CD4-positive, alpha-beta T cell treated with Interleukin-21 for 1 hour (primary cell): ENCODE measurements around the gene COG8.

Source experiments
- DNase-seq: peaks from one replicate; pipeline ENCODE4 v3.0.0-alpha.2; 2020

Gene COG8

GRCh38 chr16:69344171-69344570, 4.8 kb upstream of the COG8 start:
- DNase-seq, result no peak

- DNase-seq, result no peak
Observed at GRCh38 chr16:69340095-69340644, 806 bp upstream of the COG8 start.

- DNase-seq, result no peak
Observed at GRCh38 chr16:69338557-69339288, 641 bp downstream of the COG8 start.

DNA sequence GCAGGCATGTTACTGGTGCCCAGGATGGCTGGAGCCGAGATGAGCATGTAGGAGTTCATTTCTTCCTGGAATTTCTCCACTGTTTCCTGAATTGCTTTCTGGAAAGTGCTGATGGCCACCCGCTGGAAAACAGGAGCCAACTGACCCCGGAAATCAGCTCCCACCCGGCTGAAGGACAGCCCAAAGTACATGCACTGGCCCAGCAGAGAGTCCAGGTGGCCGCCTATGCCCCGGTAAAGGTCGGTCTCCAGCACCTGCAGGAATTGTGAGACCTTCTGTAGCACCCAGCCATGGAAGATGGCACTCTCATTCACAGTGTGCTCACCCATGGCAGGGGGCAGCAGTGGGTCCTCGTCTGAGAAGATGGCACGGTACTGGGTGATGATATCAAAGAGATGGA, 4.7 kb downstream of the COG8 start:
- DNase-seq, result no peak

GRCh38 chr16:69330286-69331109, 8.9 kb downstream of the COG8 start, which contains the start of gene PDF:
Gene PDF (minus strand): TSS chr16:69330588. CDS start chr16:69330570, 18 bp downstream.
- peak; percentile 83 for DNase-seq

DNA sequence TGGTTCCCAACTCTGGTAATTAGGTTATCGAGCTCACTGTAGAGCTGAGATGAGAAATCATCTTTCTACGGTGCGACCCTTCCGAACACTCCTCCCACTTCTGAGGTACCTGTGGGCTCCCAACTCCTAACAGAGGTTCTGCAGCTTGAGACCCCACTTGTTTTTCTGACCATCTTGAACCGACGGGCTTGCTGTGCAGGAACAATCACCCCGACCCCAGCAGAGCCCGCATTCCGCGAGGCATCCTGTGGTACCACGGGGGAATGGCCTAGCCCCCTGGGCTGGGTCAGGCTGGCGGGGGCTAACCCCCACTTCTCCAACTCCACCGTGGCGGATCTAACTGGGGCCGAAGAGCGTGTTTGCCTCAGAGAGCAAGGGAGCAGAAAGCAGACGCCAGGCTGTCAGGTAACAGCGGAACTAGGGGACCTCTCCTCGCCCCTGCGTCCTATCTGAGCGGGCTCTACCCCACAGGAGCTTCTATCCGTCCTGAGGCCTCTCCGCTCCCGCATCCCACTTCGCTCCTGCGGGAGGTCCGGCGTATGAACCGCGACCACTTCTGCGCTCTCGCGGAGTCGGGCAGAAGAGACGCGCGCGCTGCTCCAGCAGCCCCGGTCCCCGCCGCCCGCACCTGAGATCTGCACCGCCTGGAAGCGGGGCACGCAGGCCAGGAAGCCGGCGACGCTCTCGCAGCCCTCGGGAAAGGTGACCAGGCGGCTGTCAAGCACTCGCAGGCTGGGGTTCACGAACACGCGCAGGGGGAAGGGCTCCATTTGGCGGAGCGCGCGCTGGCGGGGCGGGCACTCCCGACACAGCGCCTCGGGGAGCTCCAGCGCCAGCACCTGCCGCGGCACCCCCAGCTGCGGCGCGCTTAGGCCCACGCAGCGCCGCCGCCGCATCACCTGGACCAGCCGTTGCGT, 9.7 kb downstream of the COG8 start:
- no peak for DNase-seq

DNA sequence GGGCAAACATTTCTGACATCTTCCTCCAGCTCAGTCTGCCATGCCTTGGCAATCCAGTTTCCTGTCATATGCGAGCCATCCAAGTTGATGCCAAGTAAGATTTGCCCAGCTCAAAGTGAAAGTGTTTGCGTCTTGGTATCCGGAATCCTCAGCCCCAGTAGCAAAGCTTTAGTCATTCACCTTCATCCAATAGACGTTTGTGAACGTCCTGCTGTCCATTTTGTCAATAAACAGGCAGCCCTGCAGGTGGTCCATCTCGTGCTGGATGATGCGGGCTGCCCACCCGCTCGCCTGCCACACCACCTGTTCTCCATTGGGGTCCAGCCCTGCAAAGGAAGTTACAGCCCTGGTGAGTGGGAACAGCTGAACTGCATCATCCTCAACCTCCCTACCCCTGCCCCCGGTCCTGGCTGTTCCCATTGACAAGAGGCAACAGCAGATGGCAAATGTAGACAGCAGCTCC, 10.5 kb downstream of the COG8 start:
- no peak for DNase-seq

DNA sequence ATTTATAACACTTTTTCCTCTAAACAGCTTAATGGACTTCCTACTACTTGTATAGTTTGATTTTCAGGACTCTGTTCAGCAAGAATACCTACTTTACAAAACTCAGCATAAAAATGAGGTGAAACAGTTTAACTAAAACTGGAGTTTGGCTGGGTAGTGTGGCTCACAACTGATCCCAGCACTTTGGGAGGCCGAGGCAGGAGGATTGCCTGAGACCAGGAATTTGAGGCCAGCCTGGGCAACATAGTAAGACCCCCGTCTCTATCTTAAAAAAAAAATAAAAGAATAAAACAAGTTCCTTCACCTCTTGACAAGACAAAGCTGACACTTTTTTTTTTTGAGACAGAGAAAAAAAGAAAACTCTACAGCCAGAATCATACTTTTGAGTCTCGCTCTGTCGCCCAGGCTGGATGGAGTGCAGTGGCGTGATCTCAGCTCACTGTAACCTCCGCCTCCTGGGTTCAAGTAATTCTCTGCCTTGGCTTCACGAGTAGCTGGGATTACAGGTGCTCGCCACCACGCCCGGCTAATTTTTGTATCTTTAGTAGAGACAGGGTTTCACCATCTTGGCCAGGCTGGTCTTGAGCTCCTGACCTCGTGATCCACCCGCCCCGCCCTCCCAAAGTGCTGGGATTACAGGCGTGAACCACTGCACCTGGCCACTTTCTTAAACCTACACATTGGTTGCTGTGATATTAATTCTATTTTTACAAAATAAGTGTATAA, 11.6 kb downstream of the COG8 start:
- DNase-seq, result no peak

GRCh38 chr16:69326172-69326873, 13.0 kb downstream of the COG8 start:
- DNase-seq, result no peak

GRCh38 chr16:69325784-69326171, 13.6 kb downstream of the COG8 start:
- DNase-seq, result no peak

DNA sequence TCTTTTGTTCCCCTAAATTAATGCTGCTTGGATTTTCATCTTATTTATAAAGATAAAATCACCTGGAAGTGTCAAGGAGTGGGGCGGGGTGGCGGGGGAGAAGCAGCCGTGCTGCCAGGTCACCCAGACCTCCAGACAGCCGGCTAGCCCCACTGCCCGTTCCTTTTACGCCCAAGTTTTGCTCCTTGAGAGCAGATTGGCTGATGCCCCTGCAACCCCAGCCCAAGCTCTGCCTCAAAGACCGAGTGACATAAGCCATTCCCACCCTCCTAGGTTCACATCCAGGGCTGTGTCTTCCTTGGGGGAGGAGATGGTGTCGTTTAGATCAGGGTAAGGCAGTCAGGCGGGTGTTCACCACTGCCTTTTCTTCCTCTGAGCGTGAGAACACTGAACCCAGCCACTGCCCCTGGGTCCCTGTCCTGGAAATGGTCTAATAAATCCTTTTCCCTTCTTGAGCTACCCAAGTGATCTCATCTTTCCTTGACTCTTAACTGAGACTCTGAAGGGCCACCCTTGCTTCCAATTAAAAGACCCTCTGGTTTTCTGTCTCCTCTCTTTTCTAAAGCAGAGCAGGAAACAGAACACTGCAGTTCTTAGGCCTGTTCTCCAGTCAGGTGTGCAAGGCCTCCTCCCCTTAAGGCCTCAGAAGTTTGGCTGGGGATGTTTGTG, 14.6 kb downstream of the COG8 start:
- no peak for DNase-seq

DNA sequence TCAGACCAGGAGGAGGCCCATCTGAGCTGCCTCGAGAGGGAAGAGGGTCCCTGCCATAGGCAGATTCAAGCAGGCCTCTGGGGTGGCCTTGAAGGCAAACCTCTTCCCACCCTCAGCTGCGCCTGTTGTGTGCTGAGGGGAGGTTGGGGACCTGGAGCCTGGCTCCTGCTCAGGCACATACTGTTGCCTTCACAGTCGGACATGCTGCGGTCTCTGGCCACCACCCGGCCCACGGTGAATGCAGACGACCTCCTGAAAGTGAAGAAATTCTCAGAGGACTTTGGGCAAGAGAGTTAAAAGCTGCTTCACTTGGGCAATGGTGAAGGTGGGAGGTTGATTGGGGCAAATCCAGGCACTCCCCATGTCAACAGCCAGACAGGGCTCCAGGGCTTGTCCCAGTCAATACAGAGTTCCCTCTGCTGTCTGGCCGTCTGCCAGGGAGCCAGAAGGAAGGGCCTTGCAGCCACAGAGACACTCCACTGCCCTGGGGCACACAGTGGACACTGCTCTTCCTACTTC, 15.3 kb downstream of the COG8 start:
- no peak for DNase-seq

DNA sequence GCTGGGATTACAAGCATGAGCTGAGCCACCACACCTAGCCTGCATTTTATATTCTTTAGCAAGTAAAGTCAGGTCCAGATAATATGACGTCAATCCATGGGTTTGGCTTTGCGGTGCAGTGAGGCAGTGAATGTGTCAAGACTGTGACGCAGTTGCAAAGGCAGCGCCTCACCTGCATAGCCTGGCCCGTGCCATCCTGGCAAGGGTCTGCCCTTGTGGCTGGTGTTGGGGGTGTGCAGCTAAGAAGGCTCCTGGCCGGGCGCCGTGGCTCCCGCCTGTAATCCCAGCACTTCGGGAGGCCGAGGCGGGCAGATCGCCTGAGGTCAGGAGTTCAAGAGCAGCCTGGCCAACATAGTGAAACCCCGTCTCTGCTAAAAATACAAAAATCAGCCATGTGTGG, 15.9 kb downstream of the COG8 start:
- DNase-seq, result no peak

DNA sequence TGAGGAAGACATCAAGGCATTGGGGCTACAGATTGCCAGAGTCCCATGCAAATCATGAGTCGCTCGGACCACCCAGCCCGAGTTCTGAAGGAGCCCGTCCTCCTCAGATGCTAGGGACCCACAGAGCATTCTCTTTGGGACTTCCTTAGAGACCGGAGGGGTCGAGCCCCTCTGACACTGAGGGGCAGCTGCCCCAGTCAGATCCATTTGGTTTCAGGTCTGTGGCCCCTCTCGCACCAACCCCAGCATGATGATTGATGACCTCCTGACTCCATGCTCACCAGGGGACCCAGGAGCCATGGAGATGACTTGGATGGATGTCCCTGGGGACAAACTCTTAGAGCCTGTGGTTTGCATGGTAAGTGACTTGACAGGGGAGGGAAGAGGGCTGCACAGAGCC, 17.0 kb downstream of the COG8 start:
- DNase-seq, result no peak

DNA sequence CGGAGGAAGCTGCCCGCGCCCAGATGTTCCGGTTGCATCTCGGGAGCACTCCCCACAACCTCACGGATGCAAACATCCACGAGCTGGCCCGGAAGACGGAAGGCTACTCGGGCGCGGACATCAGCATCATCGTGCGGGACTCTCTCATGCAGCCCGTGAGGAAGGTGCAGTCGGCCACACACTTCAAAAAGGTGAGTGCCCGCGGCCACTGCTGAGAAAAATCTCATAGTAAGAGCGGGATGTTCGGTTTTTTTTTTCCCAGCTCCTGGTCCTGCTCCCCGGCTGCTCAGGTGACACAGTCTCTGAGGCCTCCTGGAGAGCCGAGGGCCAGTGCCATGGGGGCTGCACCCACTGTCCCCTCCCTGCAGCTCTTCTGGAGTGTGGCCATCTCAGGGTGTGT, 18.3 kb downstream of the COG8 start:
- no peak for DNase-seq

- DNase-seq, result no peak
Observed at GRCh38 chr16:69320740-69321073, 18.7 kb downstream of the COG8 start.

- DNase-seq, result no peak
Observed at GRCh38 chr16:69319826-69320739, 19.3 kb downstream of the COG8 start.

- DNase-seq, result no peak
Observed at GRCh38 chr16:69319381-69319780, 20.0 kb downstream of the COG8 start.

GRCh38 chr16:69318911-69319289, 20.5 kb downstream of the COG8 start:
- DNase-seq, result no peak
